Urinary bladder (tissue), 4 donors: Measurements from ENCODE around the gene ADAMTS1. TPM values are rescaled to one million over a fixed set of nuclear protein-coding genes. Genes with fewer than 3 reads are reported as not detected.

Experiments used
- DNase-seq: peaks from one replicate; pipeline ENCODE4 v3.0.0-alpha.2; 2015; ENCODE audit errors: extremely low spot score
- H3K27ac ChIP-seq: one replicate; pipeline ENCODE4 v1.5.1; 2013; ENCODE audit warnings: low read depth, mild to moderate bottlenecking, moderate library complexity
- H3K36me3 ChIP-seq: one replicate; pipeline ENCODE4 v1.6.1; 2013; ENCODE audit warnings: mild to moderate bottlenecking, moderate library complexity; ENCODE audit not compliant: insufficient read depth
- H3K4me1 ChIP-seq: one replicate; pipeline ENCODE4 v1.6.1; 2013; ENCODE audit warnings: mild to moderate bottlenecking, moderate library complexity; ENCODE audit not compliant: insufficient read depth
- H3K4me3 ChIP-seq: one replicate; pipeline ENCODE4 v1.5.1; 2013; ENCODE audit warnings: low read depth, low read length
- WGBS: extraction: QIAGEN DNeasy Blood & Tissue Kit; methylation state at CpG from one replicate; pipeline ENCODE4 v1.1.7; 2013; 5-methylcytosine and 5-hydroxymethylcytosine counted together
- polyA plus RNA-seq: library from polyadenylated mRNA; stranded (reverse); fragments of 200-250 nt; gene quantifications from one replicate; pipeline ENCODE4 v1.2.3, GENCODE V29; 2013
- total RNA-seq: library from RNA; depleted of rRNA; stranded (reverse); fragments of >200 nt; gene quantifications from one replicate; pipeline ENCODE4 v1.2.3, GENCODE V29; 2014
- donor health status: healthy with polysubstance abuse.
- donor health status: healthy.

Gene ADAMTS1
- total and polyA plus RNA-seq, 2 donors = 96.6 to 299 TPM

DNA sequence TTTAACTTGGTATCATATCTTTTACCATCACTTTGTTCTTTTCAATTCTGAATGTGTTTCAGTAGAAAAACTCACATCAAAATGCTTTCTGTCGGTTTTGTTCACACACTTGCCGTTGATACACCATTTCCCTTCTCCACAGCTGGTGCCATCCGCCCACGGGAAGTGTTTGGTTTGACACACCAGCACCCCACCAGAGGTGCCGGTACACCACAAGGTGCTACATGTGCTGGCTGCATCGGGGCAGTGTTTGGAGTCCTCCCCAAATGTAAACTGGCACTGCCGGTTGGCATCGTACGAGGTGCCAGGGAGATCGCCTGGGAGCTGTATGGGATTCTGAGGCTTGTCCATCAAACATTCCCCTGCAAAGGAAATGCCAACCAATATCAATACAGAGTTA is 5.0 kb downstream of the ADAMTS1 start:
- no peak for DNase-seq
- Histone ChIP-seq H3K27ac (peak overlapping the region; percentile 80), H3K4me1 (no peaks in the 10 kb centered on the region), H3K4me3 (peak overlapping the region; percentile 5), H3K36me3 (peaks cover 4% of the 10 kb centered on the region)
- 43% methylated on average over 10 of the region's 10 CpGs for WGBS

DNA sequence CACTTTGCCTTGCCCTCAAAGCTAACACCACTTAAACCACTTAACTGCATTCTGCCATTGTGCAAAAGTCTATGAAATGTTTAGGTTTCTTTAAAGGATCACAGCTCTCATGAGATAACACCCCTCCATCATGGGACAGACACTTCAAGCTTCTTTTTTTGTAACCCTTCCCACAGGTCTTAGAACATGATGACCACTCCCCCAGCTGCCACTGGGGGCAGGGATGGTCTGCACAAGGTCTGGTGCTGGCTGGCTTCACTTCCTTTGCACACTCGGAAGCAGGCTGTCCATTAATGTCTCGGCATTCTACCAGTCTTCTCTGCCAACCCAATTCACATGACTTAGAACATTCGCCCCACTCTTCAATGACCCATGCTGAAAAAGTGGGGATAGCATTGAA is 7.7 kb downstream of the ADAMTS1 start:
- whole genome bisulfite sequencing = 47% methylated on average over 3 of the region's 3 CpGs
- DNase-seq = no peak
- H3K27ac ChIP-seq = no peak overlapping the region
- H3K4me1 ChIP-seq = no peaks in the 10 kb centered on the region
- H3K36me3 ChIP-seq = peaks cover 4% of the 10 kb centered on the region
- no peak overlapping the region for H3K4me3 ChIP-seq

DNA sequence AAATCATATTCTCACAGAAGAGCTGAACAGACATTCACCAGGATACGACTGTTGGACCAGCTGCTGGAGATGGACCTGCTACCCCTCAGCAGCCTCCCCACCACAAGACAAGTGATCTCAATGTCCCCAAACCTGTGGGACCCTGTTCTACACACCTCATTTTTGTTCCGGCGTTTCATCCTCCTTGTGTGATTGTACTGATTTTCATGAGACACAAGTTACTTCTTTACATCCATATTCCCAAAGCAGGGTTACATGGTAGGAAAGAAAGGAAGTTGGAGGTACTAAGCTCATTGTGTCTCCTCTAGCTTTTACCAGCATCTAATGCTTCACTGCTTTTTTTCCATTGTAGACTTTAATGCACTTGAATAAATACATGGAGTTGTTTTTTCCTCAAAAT is 8.7 kb downstream of the ADAMTS1 start:
- Histone ChIP-seq H3K4me3 (no peak overlapping the region), H3K4me1 (no peaks in the 10 kb centered on the region), H3K36me3 (peaks cover 4% of the 10 kb centered on the region), H3K27ac (no peak overlapping the region)
- WGBS = 65% methylated on average over 3 of the region's 3 CpGs
- no peak for DNase-seq

DNA sequence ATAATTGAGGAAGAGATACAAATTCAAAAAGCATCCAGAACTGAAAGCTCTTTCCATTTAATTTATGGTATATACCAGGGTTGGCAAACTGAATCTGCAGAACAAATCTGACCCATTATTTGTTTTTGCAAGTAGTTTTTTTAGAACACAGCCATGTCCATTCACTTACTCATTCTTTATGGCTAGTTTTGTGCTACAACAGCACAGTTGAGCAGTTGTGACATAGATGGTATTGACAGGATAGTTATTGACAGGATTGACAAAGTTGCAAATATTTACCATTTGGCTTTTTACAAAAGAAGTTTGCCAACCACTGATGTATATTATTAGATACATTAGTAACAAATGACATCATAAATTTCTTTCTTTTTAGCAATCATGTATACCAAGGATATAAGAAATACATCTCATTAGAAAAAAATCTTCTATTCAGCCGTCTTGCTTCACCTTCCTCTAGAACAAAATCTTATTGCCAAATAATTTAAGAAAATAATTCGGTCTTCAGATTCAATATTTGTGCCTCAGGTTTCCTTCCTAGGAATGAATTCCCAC is 9.4 kb downstream of the ADAMTS1 start:
- H3K27ac ChIP-seq = no peak overlapping the region
- 71% methylated on average over 2 of the region's 2 CpGs for WGBS
- H3K36me3 ChIP-seq = peaks cover 4% of the 10 kb centered on the region
- H3K4me1 ChIP-seq = no peaks in the 10 kb centered on the region
- DNase-seq = no peak
- H3K4me3 ChIP-seq = no peak overlapping the region

DNA sequence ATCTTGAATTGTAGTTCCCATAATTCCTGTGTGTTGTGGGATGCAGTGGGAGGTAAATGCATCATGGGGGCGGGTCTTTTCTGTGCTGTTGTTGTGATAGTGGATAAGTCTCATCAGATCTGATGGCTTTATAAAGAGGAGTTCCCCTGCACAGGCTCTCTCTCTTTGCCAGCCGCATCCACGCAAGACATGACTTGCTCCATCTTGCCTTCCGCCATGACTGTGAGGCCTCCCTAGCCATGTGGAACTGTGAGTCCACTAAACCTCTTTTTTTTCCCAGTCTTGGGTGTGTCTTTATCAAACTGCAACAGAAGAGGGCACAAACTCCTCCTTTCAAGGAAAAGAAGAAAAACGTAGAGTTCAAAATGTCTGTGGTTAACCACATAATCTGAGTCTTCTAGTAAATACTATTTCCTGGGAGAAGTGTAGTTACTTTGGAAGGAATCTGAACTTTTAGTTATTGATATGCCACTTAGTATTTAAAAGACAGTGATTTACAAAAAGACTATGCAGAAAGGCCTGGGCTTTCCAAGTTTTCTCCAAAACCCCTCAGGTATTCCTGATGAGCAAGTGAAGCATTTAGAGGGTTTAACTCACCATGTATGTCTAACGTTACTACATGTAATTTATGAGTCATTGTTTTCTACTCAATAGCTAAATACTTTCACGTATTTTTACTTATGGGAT is 10.0 kb downstream of the ADAMTS1 start:
- Histone ChIP-seq H3K36me3 (peaks cover 3% of the 10 kb centered on the region), H3K27ac (no peak overlapping the region), H3K4me3 (no peak overlapping the region), H3K4me1 (no peaks in the 10 kb centered on the region)
- DNase-seq = no peak
- 63% methylated on average over 7 of the region's 7 CpGs for WGBS

DNA sequence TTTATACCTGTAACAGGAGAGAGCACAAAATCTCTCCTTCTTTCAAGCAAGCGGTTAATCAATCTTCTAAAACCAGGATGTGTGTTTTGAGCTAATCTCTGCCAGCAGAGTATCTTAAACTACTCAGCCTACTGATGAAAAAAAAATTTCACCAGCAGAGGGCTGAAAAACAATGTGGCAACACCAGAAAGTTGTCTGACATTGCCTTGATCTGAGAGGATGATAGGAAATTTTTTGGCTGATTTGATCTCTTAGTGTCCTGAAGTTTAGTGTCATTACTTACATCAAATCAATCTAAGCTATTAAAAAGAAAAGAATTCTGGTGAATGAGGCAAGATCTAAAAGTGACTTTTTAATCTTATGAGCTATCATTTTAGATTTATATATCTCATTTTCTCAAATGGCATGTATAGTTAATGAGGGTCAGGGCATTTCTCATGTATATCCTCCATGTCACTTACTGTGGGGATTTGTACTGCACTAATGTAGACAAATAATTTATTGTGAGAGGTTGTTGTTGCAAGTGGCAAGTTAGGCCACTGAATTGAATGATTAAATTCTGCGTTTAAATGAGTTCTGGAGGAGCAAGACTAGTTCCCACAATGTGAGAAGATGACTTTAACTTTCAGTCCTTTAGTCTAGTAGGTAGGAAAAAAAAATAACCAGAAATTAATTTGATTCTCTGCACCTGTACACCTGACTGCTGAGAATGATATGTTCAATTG is 10.9 kb downstream of the ADAMTS1 start:
- 77% methylated on average over 2 of the region's 2 CpGs for WGBS
- no peak for DNase-seq
- H3K27ac ChIP-seq = no peak overlapping the region
- peaks cover 2% of the 10 kb centered on the region for H3K36me3 ChIP-seq
- no peaks in the 10 kb centered on the region for H3K4me1 ChIP-seq
- H3K4me3 ChIP-seq = no peak overlapping the region

DNA sequence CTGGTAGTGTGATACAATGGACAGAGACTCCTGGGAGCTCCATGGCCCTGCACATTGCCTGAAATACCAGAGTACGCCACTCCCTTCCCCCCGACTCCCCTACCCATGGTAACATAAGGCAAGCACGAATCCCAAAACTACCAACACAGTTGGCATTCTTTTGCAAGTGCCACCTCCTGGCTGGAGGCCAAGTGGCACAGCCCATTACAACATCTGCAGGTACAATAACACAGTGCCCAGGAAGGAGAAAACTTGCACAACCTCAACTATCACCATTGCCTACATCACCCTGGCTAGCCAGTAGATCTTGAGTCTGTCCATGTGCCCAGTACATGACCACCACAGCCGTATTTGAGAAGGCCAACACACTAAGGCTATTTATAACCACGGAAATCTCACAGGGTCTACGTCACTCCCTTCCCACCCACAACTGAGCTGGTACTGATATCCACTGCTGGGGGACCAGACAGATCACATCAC is 11.7 kb downstream of the ADAMTS1 start:
- Histone ChIP-seq H3K4me1 (no peaks in the 10 kb centered on the region), H3K27ac (no peak overlapping the region), H3K36me3 (peaks cover 2% of the 10 kb centered on the region), H3K4me3 (no peak overlapping the region)
- 83% methylated on average over 6 of the region's 6 CpGs for WGBS
- DNase-seq = no peak

DNA sequence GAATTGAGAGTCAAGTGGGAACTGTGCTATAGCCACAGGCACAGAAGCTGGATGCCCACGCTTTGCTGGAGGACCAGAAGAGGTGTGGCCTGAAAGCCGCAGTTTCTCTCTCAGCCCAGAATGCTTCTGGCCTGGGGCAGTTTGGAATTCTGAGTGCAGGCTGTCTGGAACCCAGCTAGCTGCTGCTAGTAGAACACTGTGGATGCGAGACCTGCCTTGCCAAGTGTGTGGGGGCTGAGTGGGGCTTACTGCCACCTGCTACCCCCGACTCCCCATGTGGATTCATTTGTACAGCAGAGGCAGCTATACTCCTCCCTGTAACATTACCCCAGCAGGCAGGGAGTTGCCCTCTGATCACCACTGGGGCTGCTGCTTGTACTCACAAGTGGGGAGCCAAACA is 12.2 kb downstream of the ADAMTS1 start:
- no peak overlapping the region for H3K4me3 ChIP-seq
- H3K27ac ChIP-seq = no peak overlapping the region
- no peaks in the 10 kb centered on the region for H3K4me1 ChIP-seq
- 96% methylated on average over 4 of the region's 4 CpGs for WGBS
- DNase-seq = no peak
- H3K36me3 ChIP-seq = peaks cover under 1% of the 10 kb centered on the region

DNA sequence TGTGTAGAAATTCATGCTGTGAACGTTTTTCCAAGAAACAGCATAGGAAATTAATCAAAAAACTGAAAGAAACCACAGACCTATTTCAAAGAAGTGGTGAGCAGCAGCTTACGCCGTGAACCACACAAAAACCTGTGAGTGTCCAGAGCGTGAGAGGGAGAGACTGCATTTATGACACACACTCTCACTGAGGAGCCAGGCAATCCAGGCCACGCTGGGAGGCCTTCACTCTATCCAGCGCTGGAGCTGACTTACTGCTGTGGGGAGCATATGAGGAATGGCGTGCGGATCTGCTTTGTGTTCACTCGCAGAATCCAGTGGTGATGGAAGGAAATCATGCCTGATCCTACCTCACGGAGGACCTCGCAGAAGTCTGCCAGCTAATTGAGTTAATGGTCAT is 12.7 kb downstream of the ADAMTS1 start:
- H3K36me3 ChIP-seq = no peaks in the 10 kb centered on the region
- DNase-seq = no peak
- no peaks in the 10 kb centered on the region for H3K4me1 ChIP-seq
- 70% methylated on average over 11 of the region's 11 CpGs for WGBS
- no peak overlapping the region for H3K27ac ChIP-seq
- H3K4me3 ChIP-seq = no peak overlapping the region

DNA sequence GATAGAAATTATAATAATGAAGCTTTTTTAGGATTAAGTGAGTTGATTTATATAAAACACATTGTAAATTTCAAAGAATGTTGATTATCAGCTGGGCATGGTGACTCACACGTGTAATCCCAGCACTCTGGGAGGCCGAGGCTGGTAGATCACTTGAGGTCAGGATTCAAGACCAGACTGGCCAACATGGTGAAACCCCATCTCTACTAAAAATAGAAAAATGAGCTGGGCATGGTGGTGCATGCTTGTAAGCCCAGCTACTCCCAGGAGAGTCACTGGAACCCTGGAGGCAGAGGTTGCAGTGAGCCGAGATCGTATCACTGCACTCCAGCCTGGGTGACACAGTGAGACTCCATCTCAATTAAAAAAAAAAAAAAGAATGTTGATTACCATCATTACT is 18.4 kb downstream of the ADAMTS1 start:
- H3K27ac ChIP-seq = no peak overlapping the region
- H3K4me1 ChIP-seq = no peaks in the 10 kb centered on the region

DNA sequence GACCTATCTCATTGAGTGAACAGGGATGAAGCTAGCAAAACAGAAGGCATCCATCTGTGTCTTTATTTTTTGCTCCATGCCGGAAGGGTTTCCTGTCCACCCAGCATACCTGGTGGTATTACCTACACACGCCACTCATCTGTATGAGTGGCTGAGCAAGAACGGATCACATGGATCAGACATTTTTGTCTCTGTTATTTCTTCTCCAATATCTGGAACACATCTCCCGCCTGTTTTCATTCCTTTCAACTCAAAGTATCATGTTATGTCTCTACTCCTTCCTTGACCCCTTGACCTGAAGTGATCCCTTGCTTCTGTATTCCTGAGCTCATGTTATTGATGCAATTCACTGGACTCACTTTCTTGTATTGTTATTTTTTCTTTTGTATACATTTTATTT is 24.7 kb downstream of the ADAMTS1 start:
- no peak for DNase-seq
- H3K36me3 ChIP-seq = no peaks in the 10 kb centered on the region
- no peak overlapping the region for H3K27ac ChIP-seq
- 74% methylated on average over 4 of the region's 4 CpGs for WGBS
- no peak overlapping the region for H3K4me3 ChIP-seq
- H3K4me1 ChIP-seq = no peaks in the 10 kb centered on the region

More for the DNA sequence above, 18.4 kb downstream of the ADAMTS1 start:
- Histone ChIP-seq H3K36me3 (no peaks in the 10 kb centered on the region), H3K4me3 (no peak overlapping the region)
- WGBS = 80% methylated on average over 4 of the region's 4 CpGs
- DNase-seq = no peak

DNA sequence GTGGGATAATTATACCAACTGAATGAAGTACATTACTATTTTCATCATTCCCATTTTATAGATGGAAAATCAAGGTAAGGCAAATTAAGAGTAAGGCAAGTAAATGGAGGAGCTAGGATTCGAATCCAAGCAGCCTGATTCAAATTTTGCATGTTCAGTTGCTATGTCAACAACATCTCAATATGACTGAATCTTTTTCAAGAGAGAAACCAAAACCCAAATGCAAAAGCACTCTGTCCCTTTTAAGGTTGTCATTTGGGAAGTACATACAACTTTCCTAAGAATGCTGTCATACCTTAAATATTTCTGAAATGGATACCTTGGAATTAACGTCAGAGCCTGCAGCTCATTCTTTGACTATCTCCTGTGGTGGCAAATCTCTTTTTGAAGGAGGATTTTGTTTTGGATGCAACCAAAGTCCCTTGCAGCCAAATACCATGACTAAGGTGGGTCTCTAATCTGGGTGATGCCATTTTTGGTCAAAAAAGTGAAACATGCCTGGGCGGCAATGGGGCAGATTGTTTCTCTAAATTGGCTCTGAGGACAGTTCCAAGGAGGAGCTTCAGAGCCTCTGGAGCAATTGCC is 25.4 kb downstream of the ADAMTS1 start:
- Histone ChIP-seq H3K4me3 (no peak overlapping the region), H3K27ac (no peak overlapping the region), H3K36me3 (no peaks in the 10 kb centered on the region), H3K4me1 (no peaks in the 10 kb centered on the region)
- 81% methylated on average over 3 of the region's 3 CpGs for WGBS
- DNase-seq = no peak

DNA sequence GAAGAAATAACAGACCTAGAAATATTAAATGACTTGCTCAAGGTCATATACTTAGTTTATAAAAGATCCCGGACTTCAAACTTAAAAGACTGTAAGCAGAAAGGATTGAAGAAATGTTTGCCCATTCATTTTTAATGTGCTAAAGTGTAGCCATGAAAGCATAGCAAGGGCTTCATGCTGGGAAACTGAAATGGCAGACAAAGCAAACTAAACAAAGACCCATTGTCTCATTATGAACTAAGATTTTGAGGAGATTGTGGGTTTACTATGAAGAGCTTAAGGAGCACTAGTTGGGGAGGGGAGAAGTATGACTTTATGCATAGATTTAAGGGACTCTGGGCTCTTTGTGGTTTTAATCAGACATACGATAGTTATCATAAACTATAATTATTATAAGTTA is 26.3 kb downstream of the ADAMTS1 start:
- H3K27ac ChIP-seq = no peak overlapping the region
- H3K36me3 ChIP-seq = no peaks in the 10 kb centered on the region
- H3K4me3 ChIP-seq = no peak overlapping the region
- no peaks in the 10 kb centered on the region for H3K4me1 ChIP-seq
- WGBS = 95% methylated on average over 2 of the region's 2 CpGs
- DNase-seq = no peak

DNA sequence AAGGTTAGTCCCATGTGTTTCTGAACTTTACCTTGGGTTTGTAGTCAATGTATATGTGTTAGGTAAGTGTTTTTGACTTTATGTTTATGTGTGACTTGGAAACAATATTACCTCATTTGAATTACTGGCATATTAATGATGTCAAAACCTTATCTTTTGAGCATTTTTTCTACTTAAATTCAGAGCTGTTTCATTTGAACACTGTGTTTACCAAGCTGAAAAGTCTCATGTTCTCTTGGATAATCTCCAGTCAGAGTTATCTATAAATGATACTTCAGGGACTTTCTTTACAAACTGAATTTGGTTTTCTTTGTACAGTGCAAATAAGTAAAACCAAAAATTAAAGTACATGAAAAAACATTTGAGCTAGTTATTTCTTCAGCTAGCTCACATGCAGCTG is 30.0 kb downstream of the ADAMTS1 start:
- Histone ChIP-seq H3K27ac (no peak overlapping the region), H3K4me1 (no peaks in the 10 kb centered on the region), H3K36me3 (no peaks in the 10 kb centered on the region), H3K4me3 (no peak overlapping the region)
- DNase-seq = no peak
